ENCODE measurements around the gene ZFHX2. TPM values are rescaled to one million over a fixed set of nuclear protein-coding genes. Genes with fewer than 3 reads are reported as not detected.
A peak's percentile ranks its signal among the peaks of the same experiment; 100 is the strongest.

Gene ZFHX2
- total and polyA plus RNA-seq, 2 of the 13 experiments (the other 11 are each of a cell fraction or from before 2014, with no cell fraction given), result 0.17 to 0.44 TPM

DNA sequence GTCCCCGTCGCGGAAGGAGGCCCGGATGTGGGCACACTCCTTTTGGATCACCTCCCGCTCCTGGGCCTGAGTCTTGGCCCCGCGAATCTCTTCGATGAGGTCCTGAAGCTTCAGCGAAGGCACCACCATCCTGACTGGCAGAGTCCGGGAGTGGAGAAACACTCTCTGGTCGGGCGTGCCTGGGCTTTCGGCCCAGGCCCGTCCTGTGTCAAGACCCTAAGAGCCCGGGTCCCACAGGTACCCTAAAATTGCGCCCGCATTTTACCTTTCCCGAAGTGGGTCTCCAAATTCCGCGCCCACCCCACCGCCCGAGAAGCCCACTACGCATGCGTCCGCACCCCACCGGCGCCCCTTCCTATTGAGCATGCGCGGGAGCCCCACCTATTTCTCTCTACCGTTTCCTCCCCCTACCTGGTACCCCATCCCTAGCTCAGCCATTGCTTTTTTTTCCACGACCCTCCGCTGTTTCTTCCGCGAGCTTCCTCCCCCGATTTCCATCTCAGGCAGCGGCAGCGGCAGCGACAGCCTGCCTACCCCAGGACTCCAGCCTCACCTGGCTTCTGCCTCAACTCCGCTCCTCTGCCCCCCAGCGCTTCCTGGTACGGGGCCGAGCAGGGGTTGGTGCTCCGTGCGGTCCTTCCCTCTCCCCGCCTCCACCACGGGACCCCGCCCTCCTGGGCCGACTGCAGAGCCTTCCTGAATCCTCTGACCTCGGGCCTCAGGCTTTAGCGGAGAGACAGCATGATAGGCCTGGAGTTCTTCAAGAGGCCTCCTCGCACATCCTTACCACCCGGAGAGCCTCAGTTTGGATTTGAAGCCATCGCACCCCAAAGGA, 15.8 kb upstream of the ZFHX2 start, which contains the start of gene AP1G2 (continued):
- TF ChIP-seq, protein P1, sequence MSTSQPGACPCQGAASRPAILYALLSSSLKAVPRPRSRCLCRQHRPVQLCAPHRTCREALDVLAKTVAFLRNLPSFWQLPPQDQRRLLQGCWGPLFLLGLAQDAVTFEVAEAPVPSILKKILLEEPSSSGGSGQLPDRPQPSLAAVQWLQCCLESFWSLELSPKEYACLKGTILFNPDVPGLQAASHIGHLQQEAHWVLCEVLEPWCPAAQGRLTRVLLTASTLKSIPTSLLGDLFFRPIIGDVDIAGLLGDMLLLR (CRISPR knock-in tag; IDR thresholded peaks at IDR 0.05), result 0 out of 2 replicates have a peak, but pooled peaks have one; percentile 72
- TF ChIP-seq SRSF9 (IDR thresholded peaks at IDR 0.05; ENCODE audit: borderline replicate concordance, insufficient read depth, low read depth, low read length, poor library complexity, severe bottlenecking), result no peak
- 0 out of 2 replicates have a peak, but pooled peaks have one; percentile 42 for TF ChIP-seq SIX1 (CRISPR knock-in tag; IDR thresholded peaks at IDR 0.05; ENCODE audit: borderline replicate concordance)
- TF ChIP-seq, protein P2, sequence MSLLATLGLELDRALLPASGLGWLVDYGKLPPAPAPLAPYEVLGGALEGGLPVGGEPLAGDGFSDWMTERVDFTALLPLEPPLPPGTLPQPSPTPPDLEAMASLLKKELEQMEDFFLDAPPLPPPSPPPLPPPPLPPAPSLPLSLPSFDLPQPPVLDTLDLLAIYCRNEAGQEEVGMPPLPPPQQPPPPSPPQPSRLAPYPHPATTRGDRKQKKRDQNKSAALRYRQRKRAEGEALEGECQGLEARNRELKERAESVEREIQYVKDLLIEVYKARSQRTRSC (CRISPR knock-in tag; IDR thresholded peaks at IDR 0.05; ENCODE audit: low read depth), result no peak
- TF ChIP-seq PPARG (CRISPR knock-in tag; conservative IDR thresholded peaks at IDR 0.05), result peak; percentile 75
- peak; percentile 49; the same call in 1 of the 2 replicates for TF ChIP-seq ZNF484 (CRISPR knock-in tag; IDR thresholded peaks at IDR 0.05; ENCODE audit: borderline replicate concordance, low read depth)
- TF ChIP-seq RARA (CRISPR knock-in tag; IDR thresholded peaks at IDR 0.05), result peak; percentile 78
- TF ChIP-seq ZNF24 (IDR thresholded peaks at IDR 0.05), result no peak
- TF ChIP-seq, protein P3, sequence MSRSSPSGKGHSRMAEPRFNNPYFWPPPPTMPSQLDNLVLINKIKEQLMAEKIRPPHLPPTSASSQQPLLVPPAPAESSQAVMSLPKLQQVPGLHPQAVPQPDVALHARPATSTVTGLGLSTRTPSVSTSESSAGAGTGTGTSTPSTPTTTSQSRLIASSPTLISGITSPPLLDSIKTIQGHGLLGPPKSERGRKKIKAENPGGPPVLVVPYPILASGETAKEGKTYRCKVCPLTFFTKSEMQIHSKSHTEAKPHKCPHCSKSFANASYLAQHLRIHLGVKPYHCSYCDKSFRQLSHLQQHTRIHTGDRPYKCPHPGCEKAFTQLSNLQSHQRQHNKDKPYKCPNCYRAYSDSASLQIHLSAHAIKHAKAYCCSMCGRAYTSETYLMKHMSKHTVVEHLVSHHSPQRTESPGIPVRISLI (CRISPR knock-in tag; IDR thresholded peaks at IDR 0.05; ENCODE audit: borderline replicate concordance), result peak; percentile 89; the same call in 1 of the 2 replicates
- no peak for TF ChIP-seq EZH2 (conservative IDR thresholded peaks at IDR 0.05; ENCODE audit: low read depth, low read length)
- TF ChIP-seq, protein P4, sequence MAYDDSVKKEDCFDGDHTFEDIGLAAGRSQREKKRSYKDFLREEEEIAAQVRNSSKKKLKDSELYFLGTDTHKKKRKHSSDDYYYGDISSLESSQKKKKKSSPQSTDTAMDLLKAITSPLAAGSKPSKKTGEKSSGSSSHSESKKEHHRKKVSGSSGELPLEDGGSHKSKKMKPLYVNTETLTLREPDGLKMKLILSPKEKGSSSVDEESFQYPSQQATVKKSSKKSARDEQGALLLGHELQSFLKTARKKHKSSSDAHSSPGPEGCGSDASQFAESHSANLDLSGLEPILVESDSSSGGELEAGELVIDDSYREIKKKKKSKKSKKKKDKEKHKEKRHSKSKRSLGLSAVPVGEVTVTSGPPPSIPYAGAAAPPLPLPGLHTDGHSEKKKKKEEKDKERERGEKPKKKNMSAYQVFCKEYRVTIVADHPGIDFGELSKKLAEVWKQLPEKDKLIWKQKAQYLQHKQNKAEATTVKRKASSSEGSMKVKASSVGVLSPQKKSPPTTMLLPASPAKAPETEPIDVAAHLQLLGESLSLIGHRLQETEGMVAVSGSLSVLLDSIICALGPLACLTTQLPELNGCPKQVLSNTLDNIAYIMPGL (CRISPR knock-in tag; IDR thresholded peaks at IDR 0.05; ENCODE audit: borderline replicate concordance in 1 of 2, low read depth in 1 of 2), result peak; percentile 96 to 97
- TF ChIP-seq, protein P5, sequence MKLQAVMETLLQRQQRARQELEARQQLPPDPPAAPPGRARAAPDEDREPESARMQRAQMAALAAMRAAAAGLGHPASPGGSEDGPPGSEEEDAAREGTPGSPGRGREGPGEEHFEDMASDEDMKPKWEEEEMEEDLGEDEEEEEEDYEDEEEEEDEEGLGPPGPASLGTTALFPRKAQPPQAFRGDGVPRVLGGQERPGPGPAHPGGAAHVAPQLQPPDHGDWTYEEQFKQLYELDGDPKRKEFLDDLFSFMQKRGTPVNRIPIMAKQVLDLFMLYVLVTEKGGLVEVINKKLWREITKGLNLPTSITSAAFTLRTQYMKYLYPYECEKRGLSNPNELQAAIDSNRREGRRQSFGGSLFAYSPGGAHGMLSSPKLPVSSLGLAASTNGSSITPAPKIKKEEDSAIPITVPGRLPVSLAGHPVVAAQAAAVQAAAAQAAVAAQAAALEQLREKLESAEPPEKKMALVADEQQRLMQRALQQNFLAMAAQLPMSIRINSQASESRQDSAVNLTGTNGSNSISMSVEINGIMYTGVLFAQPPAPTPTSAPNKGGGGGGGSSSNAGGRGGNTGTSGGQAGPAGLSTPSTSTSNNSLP (IDR thresholded peaks at IDR 0.05; ENCODE audit: low read depth, low read length), result peak; percentile 43
- peak in 1 of 2 experiments; percentile 49; a peak in 1 of 4 replicates for TF ChIP-seq NR2F1 (CRISPR knock-in tag; IDR thresholded peaks at IDR 0.05)
- TF ChIP-seq, protein P6, sequence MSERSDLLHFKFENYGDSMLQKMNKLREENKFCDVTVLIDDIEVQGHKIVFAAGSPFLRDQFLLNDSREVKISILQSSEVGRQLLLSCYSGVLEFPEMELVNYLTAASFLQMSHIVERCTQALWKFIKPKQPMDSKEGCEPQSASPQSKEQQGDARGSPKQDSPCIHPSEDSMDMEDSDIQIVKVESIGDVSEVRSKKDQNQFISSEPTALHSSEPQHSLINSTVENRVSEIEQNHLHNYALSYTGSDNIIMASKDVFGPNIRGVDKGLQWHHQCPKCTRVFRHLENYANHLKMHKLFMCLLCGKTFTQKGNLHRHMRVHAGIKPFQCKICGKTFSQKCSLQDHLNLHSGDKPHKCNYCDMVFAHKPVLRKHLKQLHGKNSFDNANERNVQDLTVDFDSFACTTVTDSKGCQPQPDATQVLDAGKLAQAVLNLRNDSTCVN (CRISPR knock-in tag; IDR thresholded peaks at IDR 0.05; ENCODE audit: borderline replicate concordance), result peak; percentile 88
- peak; percentile 97; the same call in 1 of the 2 replicates for TF ChIP-seq ZFP36L2 (CRISPR knock-in tag; IDR thresholded peaks at IDR 0.05)
- no peak for TF ChIP-seq TCF7L2 (IDR thresholded peaks at IDR 0.05; ENCODE audit: low read depth, low read length)
- TF ChIP-seq HOXA9 (CRISPR knock-in tag; IDR thresholded peaks at IDR 0.05; ENCODE audit: borderline replicate concordance), result no peak
- TF ChIP-seq ZNF629 (CRISPR knock-in tag; conservative IDR thresholded peaks at IDR 0.05), result peak; percentile 12; the same call in 1 of the 2 replicates
- TF ChIP-seq SP4 (CRISPR knock-in tag; IDR thresholded peaks at IDR 0.05), result peak; percentile 91; the same call in 1 of the 2 replicates

Data from HepG2 (cell line).